A549 (cell line): ENCODE results near the gene SEMA3C.

Experiments used
- CBX8 ChIP-seq: fragments of 200-600 bp; sonication (generic); IDR thresholded peaks from 2 replicates; pipeline ENCODE4 v1.6.1; 2016
- CEBPB ChIP-seq, 2 experiments: fragments of >200 bp in 1 of 2; sonication (Bioruptor Twin) in 1 of 2; formaldehyde crosslinking in 1 of 2; IDR thresholded peaks; 2 replicates each; pipeline ENCODE4 v1.6.1; 2012 to 2016
- CHD4 ChIP-seq: fragments of 200-600 bp; sonication (generic); IDR thresholded peaks from 2 replicates; pipeline ENCODE4 v1.6.1; 2016; ENCODE audit warnings: antibody characterized with exemption, mild to moderate bottlenecking, borderline replicate concordance
- EP300 ChIP-seq, 2 experiments: fragments of >200 bp; sonication (Bioruptor Twin); formaldehyde crosslinking; IDR thresholded peaks; 2 replicates in 1 of 2; 3 replicates in 1 of 2; pipeline ENCODE4 v1.6.1; 2016 to 2017
- HDAC2 ChIP-seq: fragments of 200-600 bp; sonication (generic); IDR thresholded peaks from 2 replicates; pipeline ENCODE4 v1.6.1; 2016
- JUN ChIP-seq, 2 experiments: fragments of >200 bp; sonication (Bioruptor Twin); formaldehyde crosslinking; IDR thresholded peaks; 2 replicates in 1 of 2; 3 replicates in 1 of 2; pipeline ENCODE4 v1.6.1; 2016 to 2017
- POLR2A ChIP-seq: IDR thresholded peaks from 2 replicates; pipeline ENCODE4 v1.6.1; 2012; ENCODE audit warnings: mild to moderate bottlenecking, low read length
- RAD21 ChIP-seq, 2 experiments: fragments of >200 bp in 1 of 2; sonication (Bioruptor Twin) in 1 of 2; formaldehyde crosslinking in 1 of 2; IDR thresholded peaks in 1 of 2; conservative IDR thresholded peaks in 1 of 2; 2 replicates in 1 of 2; 3 replicates in 1 of 2; pipeline ENCODE4 v1.6.1; 2012 to 2018; ENCODE audit warnings: inconsistent platforms in 1 of 2
- SREBF2 ChIP-seq: fragments of 450-650 bp; IDR thresholded peaks from 2 replicates; pipeline ENCODE4 v1.6.1; 2014; ENCODE audit warnings: mild to moderate bottlenecking, moderate library complexity
- TF ChIP-seq, protein P1 (sequence below): fragments of >200 bp; sonication (Bioruptor Twin); formaldehyde crosslinking; IDR thresholded peaks from 3 replicates; pipeline ENCODE4 v1.5.1; 2016
- TF ChIP-seq, protein P2 (sequence below): fragments of 450-650 bp; IDR thresholded peaks from 2 replicates; pipeline ENCODE4 v1.6.1; 2014; ENCODE audit warnings: antibody characterized with exemption

DNA sequence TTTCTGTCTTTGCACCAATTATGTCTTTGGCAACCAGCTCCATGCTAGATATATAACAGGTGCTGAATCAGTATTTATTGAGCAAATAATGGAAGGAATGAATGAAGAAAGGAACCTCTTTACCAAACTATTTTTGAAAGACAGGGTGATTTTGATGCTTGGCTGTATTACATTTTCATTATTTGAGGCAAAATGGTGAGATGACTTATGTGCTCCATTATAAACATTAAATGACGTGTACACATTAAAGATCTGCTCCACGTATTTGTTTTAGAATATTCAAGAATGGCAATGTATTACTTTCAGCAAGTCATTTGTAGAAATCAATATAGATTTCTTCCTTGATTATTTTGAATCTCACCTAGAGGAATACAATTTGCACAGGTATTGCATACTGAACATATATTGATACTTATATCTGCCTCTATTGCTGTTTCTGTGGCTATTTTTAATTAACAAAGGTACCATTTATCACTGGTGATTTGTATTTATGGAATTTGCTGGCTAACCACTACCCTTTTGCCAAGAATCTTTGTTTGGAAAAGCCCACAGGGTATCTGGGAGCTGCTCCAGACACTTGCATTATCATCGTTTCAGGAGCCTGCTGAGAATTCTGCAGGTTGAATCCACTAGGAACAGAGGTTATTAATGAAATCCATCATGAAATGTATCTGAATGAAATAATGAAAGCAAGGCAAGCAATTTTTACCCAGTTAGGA, 92.2 kb downstream of the SEMA3C start:
- no peak for TF ChIP-seq POLR2A
- TF ChIP-seq, protein P1, sequence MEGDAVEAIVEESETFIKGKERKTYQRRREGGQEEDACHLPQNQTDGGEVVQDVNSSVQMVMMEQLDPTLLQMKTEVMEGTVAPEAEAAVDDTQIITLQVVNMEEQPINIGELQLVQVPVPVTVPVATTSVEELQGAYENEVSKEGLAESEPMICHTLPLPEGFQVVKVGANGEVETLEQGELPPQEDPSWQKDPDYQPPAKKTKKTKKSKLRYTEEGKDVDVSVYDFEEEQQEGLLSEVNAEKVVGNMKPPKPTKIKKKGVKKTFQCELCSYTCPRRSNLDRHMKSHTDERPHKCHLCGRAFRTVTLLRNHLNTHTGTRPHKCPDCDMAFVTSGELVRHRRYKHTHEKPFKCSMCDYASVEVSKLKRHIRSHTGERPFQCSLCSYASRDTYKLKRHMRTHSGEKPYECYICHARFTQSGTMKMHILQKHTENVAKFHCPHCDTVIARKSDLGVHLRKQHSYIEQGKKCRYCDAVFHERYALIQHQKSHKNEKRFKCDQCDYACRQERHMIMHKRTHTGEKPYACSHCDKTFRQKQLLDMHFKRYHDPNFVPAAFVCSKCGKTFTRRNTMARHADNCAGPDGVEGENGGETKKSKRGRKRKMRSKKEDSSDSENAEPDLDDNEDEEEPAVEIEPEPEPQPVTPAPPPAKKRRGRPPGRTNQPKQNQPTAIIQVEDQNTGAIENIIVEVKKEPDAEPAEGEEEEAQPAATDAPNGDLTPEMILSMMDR, result no peak
- no peak for TF ChIP-seq SREBF2
- no peak for TF ChIP-seq RAD21 (conservative IDR thresholded peaks at IDR 0.05 in 1 of 2, IDR thresholded peaks at IDR 0.05 in 1 of 2)
- no peak for TF ChIP-seq CHD4
- TF ChIP-seq JUN (IDR thresholded peaks at IDR 0.05), result no peak
- TF ChIP-seq CEBPB (IDR thresholded peaks at IDR 0.05), result 0 out of 4 replicates have a peak, but pooled peaks of 1 of the 2 experiments have one; percentile 23
- TF ChIP-seq HDAC2, result no peak
- no peak for TF ChIP-seq EP300 (IDR thresholded peaks at IDR 0.05)
- TF ChIP-seq, protein P2, sequence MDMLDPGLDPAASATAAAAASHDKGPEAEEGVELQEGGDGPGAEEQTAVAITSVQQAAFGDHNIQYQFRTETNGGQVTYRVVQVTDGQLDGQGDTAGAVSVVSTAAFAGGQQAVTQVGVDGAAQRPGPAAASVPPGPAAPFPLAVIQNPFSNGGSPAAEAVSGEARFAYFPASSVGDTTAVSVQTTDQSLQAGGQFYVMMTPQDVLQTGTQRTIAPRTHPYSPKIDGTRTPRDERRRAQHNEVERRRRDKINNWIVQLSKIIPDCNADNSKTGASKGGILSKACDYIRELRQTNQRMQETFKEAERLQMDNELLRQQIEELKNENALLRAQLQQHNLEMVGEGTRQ, result no peak
- TF ChIP-seq CBX8, result no peak
